ENCODE data around the gene TACC3.
"Not testable (repeated sequence)": the region's sequence is repeated elsewhere in the genome, so short reads cannot be mapped to it uniquely, and the experiment has no call there.

Gene TACC3

GRCh38 chr4:1721003-1721665 is at the start of gene TACC3, which contains the start of gene TMEM129:
Gene TACC3 (plus strand): TSS chr4:1721521. CDS start chr4:1723422, 1,901 bp downstream.
Gene TMEM129 (minus strand): TSS chr4:1721323. CDS start chr4:1720837, 486 bp downstream.
- DNase-seq (ENCODE audit: low read depth) = peak; percentile 86

GRCh38 chr4:1673671-1674070 is 47.6 kb upstream of the TACC3 start:
- DNase-seq (ENCODE audit: low read depth) = no peak

- DNase-seq (ENCODE audit: low read depth) = no peak
Measured at GRCh38 chr4:1674682-1675081, 46.6 kb upstream of the TACC3 start.

- no peak for DNase-seq (ENCODE audit: low read depth)
Measured at GRCh38 chr4:1675136-1675801, 46.1 kb upstream of the TACC3 start.

GRCh38 chr4:1675802-1676137 is 45.6 kb upstream of the TACC3 start:
- DNase-seq (ENCODE audit: low read depth) = no peak

GRCh38 chr4:1676605-1677525 is 44.5 kb upstream of the TACC3 start:
- no peak for DNase-seq (ENCODE audit: low read depth)

- no peak for DNase-seq (ENCODE audit: low read depth)
Measured at GRCh38 chr4:1678244-1678643, 43.1 kb upstream of the TACC3 start.

GRCh38 chr4:1682860-1683259 is 38.5 kb upstream of the TACC3 start:
- no peak for DNase-seq (ENCODE audit: low read depth)

GRCh38 chr4:1683261-1683735 is 38.0 kb upstream of the TACC3 start:
- DNase-seq (ENCODE audit: low read depth) = peak; percentile 80

- peak; percentile 66 for DNase-seq (ENCODE audit: low read depth)
Measured at GRCh38 chr4:1683736-1684505, 37.4 kb upstream of the TACC3 start, which contains the start of gene FAM53A. Gene FAM53A (minus strand): TSS chr4:1684313. CDS start chr4:1668741, 15,572 bp downstream.

GRCh38 chr4:1684506-1685234 is 36.7 kb upstream of the TACC3 start:
- DNase-seq (ENCODE audit: low read depth) = no peak

- DNase-seq (ENCODE audit: low read depth) = no peak
Measured at GRCh38 chr4:1685235-1686150, 35.8 kb upstream of the TACC3 start.

GRCh38 chr4:1686440-1687036 is 34.8 kb upstream of the TACC3 start:
- no peak for DNase-seq (ENCODE audit: low read depth)

GRCh38 chr4:1690698-1691097 is 30.6 kb upstream of the TACC3 start:
- DNase-seq (ENCODE audit: low read depth) = no peak

GRCh38 chr4:1691737-1692373 is 29.5 kb upstream of the TACC3 start:
- no peak for DNase-seq (ENCODE audit: low read depth)

- DNase-seq (ENCODE audit: low read depth) = peak; percentile 64
Measured at GRCh38 chr4:1693131-1693896, 28.0 kb upstream of the TACC3 start.

- no peak for DNase-seq (ENCODE audit: low read depth)
Measured at GRCh38 chr4:1695913-1696312, 25.4 kb upstream of the TACC3 start.

- not testable (repeated sequence) for DNase-seq (ENCODE audit: low read depth)
Measured at GRCh38 chr4:1701671-1702070, 19.6 kb upstream of the TACC3 start.
